Heart right ventricle (tissue), 16 donors: ENCODE measurements around the gene HCFC1R1. TPM values are rescaled to one million over a fixed set of nuclear protein-coding genes. Genes with fewer than 3 reads are reported as not detected.
A peak's percentile ranks its signal among the peaks of the same experiment; 100 is the strongest.

Experiments used
- ATAC-seq, 8 donors: fragments of 200-7000 bp; cut with Tn5 transposase; one replicate each; pipeline ENCODE4 v1.9.1; 2020; ENCODE audit warnings: mild to moderate bottlenecking in 8 of 8, moderate library complexity in 8 of 8, moderate number of reproducible peaks in 1 of 8
- DNase-seq, 2 donors: peaks; one replicate each; pipeline ENCODE4 v3.0.0-alpha.2; 2020
- H3K27ac ChIP-seq, 10 donors: fragments of 200-600 bp; sonication (generic) in 2 of 10; one replicate each; pipeline versions ENCODE4 v1.5.0 to v1.8.0; 2020 to 2022; ENCODE audit warnings: mild to moderate bottlenecking in 3 of 10
- H3K27me3 ChIP-seq, 7 donors: fragments of 200-600 bp; one replicate each; pipeline ENCODE4 v1.8.0; 2021 to 2022; ENCODE audit warnings: mild to moderate bottlenecking in 2 of 7
- H3K36me3 ChIP-seq, 9 donors: fragments of 200-600 bp; sonication (generic) in 1 of 9; one replicate each; pipeline versions ENCODE4 v1.5.0 to v1.8.0; 2020 to 2022; ENCODE audit warnings: mild to moderate bottlenecking in 2 of 9
- H3K4me1 ChIP-seq, 9 donors: fragments of 200-600 bp; sonication (generic) in 1 of 9; one replicate each; pipeline versions ENCODE4 v1.5.0 to v1.8.0; 2020 to 2022; ENCODE audit warnings: mild to moderate bottlenecking in 4 of 9
- H3K4me3 ChIP-seq, 10 donors: fragments of 200-600 bp; sonication (generic) in 2 of 10; one replicate each; pipeline versions ENCODE4 v1.5.0 to v1.8.0; 2020 to 2022; ENCODE audit warnings: mild to moderate bottlenecking in 7 of 10, moderate library complexity in 2 of 10
- H3K9me3 ChIP-seq, 11 donors: fragments of 200-600 bp in 10 of 11; sonication (generic) in 2 of 11; one replicate each; pipeline versions ENCODE4 v1.5.0 to v1.8.0; 2013 to 2022; ENCODE audit warnings: mild to moderate bottlenecking in 2 of 11, control low read depth in 1 of 11, moderate library complexity in 1 of 11
- WGBS, 2 donors: extraction: QIAGEN DNeasy Blood & Tissue Kit; methylation state at CpG; one replicate each; pipeline ENCODE4 v1.1.7; 2013; ENCODE audit warnings: inconsistent platforms in 1 of 2; 5-methylcytosine and 5-hydroxymethylcytosine counted together
- intact Hi-C, 10 donors: fragments of 100-400 bp; cut with DNase I; formaldehyde crosslinking; loops; one replicate each; pipeline versions ENCODE4 v1.11.1 to v1.14.2; 2022
- polyA plus RNA-seq, 2 donors: library from polyadenylated mRNA; stranded (reverse); fragments of 200-250 nt; gene quantifications; one replicate each; pipeline ENCODE4 v1.2.3, GENCODE V29; 2013
- total RNA-seq, 10 donors: library from RNA; stranded (reverse); fragmentation: NEBNext Ultra II Directional in 3 of 10; extraction: Animal tissue kit (Norgen Biotek cat#: 25700) in 3 of 10; gene quantifications; one replicate each; pipeline versions ENCODE4 v1.2.1 to v1.2.4, GENCODE V29; 2021 to 2023
- TF ChIP-seq, protein P1 (sequence below), 9 donors: fragments of 200-600 bp; sonication (generic) in 2 of 9; IDR thresholded peaks; one replicate each; pipeline versions ENCODE4 v1.5.0 to v1.8.0; 2021 to 2022; ENCODE audit warnings: antibody characterized with exemption in 9 of 9, mild to moderate bottlenecking in 5 of 9, moderate library complexity in 1 of 9
- donor health status: Arrhythmogenic right ventricular cardiomyopathy.
- donor health status: ischemic (EF 13 %, LVEDD 7.1; RV severe dilation, severe dysfunction).
- donor health status: healthy with polysubstance abuse.
- donor health status: DM: no; HTN: yes; CAD: no.
- donor health status: DM: no; HTN: no; CAD: no.
- donor health status: ischemic (EF 25% LVEDD 6.9; RV normal size, moderate dysfunction).
- donor health status: ischemic (EF 25% LVEDD 5.7; RV mildly dilated, moderate dysfunction).
- donor health status: healthy.
- donor health status: DM: yes; HTN: yes; CAD: no.
- donor health status: Ischemic cardiomyopathy.
- donor health status: ischemic (EF 35%, LVEDD 5.7; RV mildly dilated, moderate dysfunction).
- donor health status: nonischemic (EF 11% LVEDD 7.7; RV severe dilation, severe dysfunction).
- donor health status: DM: yes; HTN: yes; CAD: no.
- donor health status: PGD.
- donor health status: ischemic (EF 29% LVEDD 5.4; RV normal size, mild dysfunction).
- donor health status: nonischemic (EF 23%, LVEDD 6.1; RV moderate dilation, normal function).

Gene HCFC1R1
- total and polyA plus RNA-seq, 12 donors, result 41.8 to 370 (median 57.2) TPM

- H3K4me3 ChIP-seq, result no peak overlapping the region
- ATAC-seq (no peak), DNase-seq (no peak)
- no peaks in the 10 kb centered on the region for H3K9me3 ChIP-seq
- intact Hi-C loops, result no loop called here
- 75% methylated on average over 10 of the region's 10 CpGs for WGBS, 2 donors
- H3K36me3 ChIP-seq, result no peaks in the 10 kb centered on the region
- peaks cover 0 to 6% (median 0%) of the 10 kb centered on the region in 9 donors for H3K4me1 ChIP-seq
- TF ChIP-seq, protein P1, sequence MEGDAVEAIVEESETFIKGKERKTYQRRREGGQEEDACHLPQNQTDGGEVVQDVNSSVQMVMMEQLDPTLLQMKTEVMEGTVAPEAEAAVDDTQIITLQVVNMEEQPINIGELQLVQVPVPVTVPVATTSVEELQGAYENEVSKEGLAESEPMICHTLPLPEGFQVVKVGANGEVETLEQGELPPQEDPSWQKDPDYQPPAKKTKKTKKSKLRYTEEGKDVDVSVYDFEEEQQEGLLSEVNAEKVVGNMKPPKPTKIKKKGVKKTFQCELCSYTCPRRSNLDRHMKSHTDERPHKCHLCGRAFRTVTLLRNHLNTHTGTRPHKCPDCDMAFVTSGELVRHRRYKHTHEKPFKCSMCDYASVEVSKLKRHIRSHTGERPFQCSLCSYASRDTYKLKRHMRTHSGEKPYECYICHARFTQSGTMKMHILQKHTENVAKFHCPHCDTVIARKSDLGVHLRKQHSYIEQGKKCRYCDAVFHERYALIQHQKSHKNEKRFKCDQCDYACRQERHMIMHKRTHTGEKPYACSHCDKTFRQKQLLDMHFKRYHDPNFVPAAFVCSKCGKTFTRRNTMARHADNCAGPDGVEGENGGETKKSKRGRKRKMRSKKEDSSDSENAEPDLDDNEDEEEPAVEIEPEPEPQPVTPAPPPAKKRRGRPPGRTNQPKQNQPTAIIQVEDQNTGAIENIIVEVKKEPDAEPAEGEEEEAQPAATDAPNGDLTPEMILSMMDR (IDR thresholded peaks at IDR 0.05), result no peak
- H3K27ac ChIP-seq, result no peak overlapping the region
- peaks cover 0 to 32% (median 11%) of the 10 kb centered on the region in 7 donors for H3K27me3 ChIP-seq
These were observed 32.9 kb downstream of the HCFC1R1 start for GRCh38 chr16:2990891-2991290.

- intact Hi-C loops, result no loop called here
- ATAC-seq (no peak), DNase-seq (no peak)
- H3K9me3 ChIP-seq, result no peaks in the 10 kb centered on the region
- TF ChIP-seq, protein P1 (IDR thresholded peaks at IDR 0.05), result no peak
- no peak overlapping the region for H3K4me3 ChIP-seq
- H3K36me3 ChIP-seq, result no peaks in the 10 kb centered on the region
- no peak overlapping the region for H3K27ac ChIP-seq
- H3K27me3 ChIP-seq, result peaks cover 0 to 32% (median 11%) of the 10 kb centered on the region in 7 donors
- H3K4me1 ChIP-seq, result peaks cover 3 to 26% (median 10%) of the 10 kb centered on the region in 9 donors
- WGBS, 2 donors, result 68 to 69% methylated on average over 8 of the region's 8 CpGs
These were observed 35.1 kb downstream of the HCFC1R1 start for GRCh38 chr16:2988590-2989099.

DNA sequence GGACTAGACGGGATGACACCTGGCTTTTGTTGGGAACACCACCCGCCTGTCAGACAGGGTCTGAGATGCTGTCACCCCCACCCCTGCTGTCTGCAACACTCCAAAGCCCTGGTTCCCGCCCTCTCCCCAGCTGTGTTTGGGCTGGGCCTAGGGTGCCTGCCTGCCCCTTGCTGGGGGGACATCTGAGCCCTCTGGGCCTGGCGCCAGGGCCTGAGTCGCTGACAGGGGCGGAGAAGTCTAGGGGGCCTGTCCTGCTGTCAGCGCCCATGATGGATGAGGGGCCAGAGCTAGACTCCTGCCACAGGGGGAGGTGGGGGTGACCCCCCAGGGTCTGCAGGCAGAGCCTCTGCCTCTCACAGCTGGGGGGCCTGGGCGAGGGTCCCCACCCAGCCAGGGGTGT lies 35.9 kb downstream of the HCFC1R1 start:
- 52 to 59% methylated on average over 8 of the region's 8 CpGs for WGBS, 2 donors
- intact Hi-C loops, result no loop called here
- peaks cover 3 to 32% (median 12%) of the 10 kb centered on the region in 9 donors for H3K4me1 ChIP-seq
- no peaks in the 10 kb centered on the region for H3K9me3 ChIP-seq
- no peak overlapping the region for H3K4me3 ChIP-seq
- TF ChIP-seq, protein P1 (IDR thresholded peaks at IDR 0.05), result no peak
- ATAC-seq, result peak in 1 of 8 donors; percentile 1
- no peaks in the 10 kb centered on the region for H3K36me3 ChIP-seq
- H3K27me3 ChIP-seq, result peaks cover 0 to 32% (median 11%) of the 10 kb centered on the region in 7 donors
- H3K27ac ChIP-seq, result no peak overlapping the region
- no peak for DNase-seq

GRCh38 chr16:2987286-2987685 lies 36.5 kb downstream of the HCFC1R1 start:
- peaks cover 0 to 32% (median 11%) of the 10 kb centered on the region in 7 donors for H3K27me3 ChIP-seq
- no peak overlapping the region for H3K4me3 ChIP-seq
- TF ChIP-seq, protein P1 (IDR thresholded peaks at IDR 0.05), result no peak
- no peaks in the 10 kb centered on the region for H3K9me3 ChIP-seq
- no peak for ATAC-seq
- no peaks in the 10 kb centered on the region for H3K36me3 ChIP-seq
- H3K27ac ChIP-seq, result no peak overlapping the region
- WGBS, 2 donors, result 85 to 86% methylated on average over 9 of the region's 9 CpGs
- DNase-seq, result no peak
- intact Hi-C loops, result no loop called here
- H3K4me1 ChIP-seq, result peaks cover 3 to 32% (median 12%) of the 10 kb centered on the region in 9 donors
